ENCODE results near the gene PRR30.

GRCh38 chr2:27186613-27187345 lies 47.6 kb upstream of the PRR30 start:
- TF ChIP-seq POLR2AphosphoS5 (IDR thresholded peaks at IDR 0.05; ENCODE audit: borderline replicate concordance, low read depth, low read length), result no peak
- no peak for TF ChIP-seq EZH2 (IDR thresholded peaks at IDR 0.05)
- TF ChIP-seq FOXP2 (optimal IDR thresholded peaks at IDR 0.05; ENCODE audit: control extremely low read depth, extremely low read length, insufficient read depth), result no peak

Measured in SK-N-MC (cell line).